BLaER1 (cell line): ENCODE data around the gene C1QTNF9B.
A peak's percentile ranks its signal among the peaks of the same experiment; 100 is the strongest.

Experiments used
- H3K27ac ChIP-seq: shearing (Covaris generic); formaldehyde crosslinking; 2 replicates; pipeline ENCODE4 v1.8.1; 2022
- H3K27me3 ChIP-seq: shearing (Covaris generic); formaldehyde crosslinking; 2 replicates; pipeline ENCODE4 v1.8.1; 2022
- H3K36me3 ChIP-seq: shearing (Covaris generic); formaldehyde crosslinking; 2 replicates; pipeline ENCODE4 v1.8.1; 2022
- H3K4me1 ChIP-seq: shearing (Covaris generic); formaldehyde crosslinking; 2 replicates; pipeline ENCODE4 v1.8.1; 2022
- H3K4me2 ChIP-seq: shearing (Covaris generic); formaldehyde crosslinking; 2 replicates; pipeline ENCODE4 v1.8.1; 2022
- H3K4me3 ChIP-seq: shearing (Covaris generic); formaldehyde crosslinking; 2 replicates; pipeline ENCODE4 v1.8.1; 2022
- H3K9ac ChIP-seq: shearing (Covaris generic); formaldehyde crosslinking; 2 replicates; pipeline ENCODE4 v1.8.1; 2022
- H3K9me3 ChIP-seq: shearing (Covaris generic); formaldehyde crosslinking; 2 replicates; pipeline ENCODE4 v1.8.1; 2022
- H4K20me1 ChIP-seq: shearing (Covaris generic); formaldehyde crosslinking; 2 replicates; pipeline ENCODE4 v1.8.1; 2022
- Cebpa-rat ChIP-seq: shearing (Covaris generic); IDR thresholded peaks from 2 replicates; pipeline ENCODE4 v1.8.1; 2022

The C1QTNF9B gene

GRCh38 chr13:23848019-23848418 lies 49.3 kb downstream of the C1QTNF9B start:
- no peak overlapping the region for H3K4me3 ChIP-seq
- H3K36me3 ChIP-seq = no peaks in the 10 kb centered on the region
- no peaks in the 10 kb centered on the region for H4K20me1 ChIP-seq
- TF ChIP-seq Cebpa-rat = no peak
- H3K9ac ChIP-seq = no peak overlapping the region
- no peaks in the 10 kb centered on the region for H3K9me3 ChIP-seq
- H3K27ac ChIP-seq = no peak overlapping the region
- H3K27me3 ChIP-seq = no peaks in the 10 kb centered on the region
- H3K4me2 ChIP-seq = peak overlapping the region; percentile 80
- H3K4me1 ChIP-seq = peaks cover 76% of the 10 kb centered on the region

GRCh38 chr13:23847497-23847896 lies 49.8 kb downstream of the C1QTNF9B start:
- Histone ChIP-seq H3K9ac (no peak overlapping the region), H3K4me3 (no peak overlapping the region), H3K4me2 (peak overlapping the region; percentile 80), H4K20me1 (no peaks in the 10 kb centered on the region), H3K27ac (no peak overlapping the region; the same call in 1 of the 2 replicates), H3K4me1 (peaks cover 81% of the 10 kb centered on the region), H3K36me3 (no peaks in the 10 kb centered on the region), H3K27me3 (no peaks in the 10 kb centered on the region), H3K9me3 (no peaks in the 10 kb centered on the region)
- no peak for TF ChIP-seq Cebpa-rat

DNA sequence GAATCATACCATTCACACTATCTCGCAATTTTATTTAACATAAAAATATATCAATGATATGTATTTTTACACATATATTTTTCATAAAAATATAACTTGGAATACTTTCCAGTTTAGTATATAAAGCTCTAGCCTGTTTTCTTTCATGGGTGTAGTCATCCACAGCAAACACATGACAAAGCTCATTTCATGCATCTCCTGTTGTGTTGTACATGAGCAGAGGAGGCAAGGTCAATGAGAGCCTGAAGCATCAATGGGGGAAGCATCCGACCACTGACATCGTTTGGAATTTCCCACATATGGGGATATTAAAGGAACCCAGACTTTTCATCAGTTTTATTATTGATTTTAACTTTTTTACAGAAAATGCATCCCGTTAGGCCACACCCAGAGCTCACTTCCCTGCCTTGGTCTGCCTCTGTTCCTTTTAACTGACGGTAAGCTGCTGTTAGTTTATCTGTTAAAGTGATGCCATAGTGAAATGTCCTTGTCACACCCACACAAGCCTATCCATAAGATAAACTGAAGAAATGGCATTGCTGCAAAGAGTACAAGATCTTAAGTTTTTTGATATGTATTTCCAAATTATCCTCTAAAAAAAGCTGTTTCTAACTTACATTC lies 52.1 kb downstream of the C1QTNF9B start:
- H3K9ac ChIP-seq = no peak overlapping the region
- no peaks in the 10 kb centered on the region for H3K9me3 ChIP-seq
- no peak overlapping the region for H3K27ac ChIP-seq
- no peak for TF ChIP-seq Cebpa-rat
- peaks cover 81% of the 10 kb centered on the region for H3K4me1 ChIP-seq
- H3K4me2 ChIP-seq = peak overlapping the region; percentile 80
- H3K36me3 ChIP-seq = no peaks in the 10 kb centered on the region
- no peaks in the 10 kb centered on the region for H4K20me1 ChIP-seq
- no peaks in the 10 kb centered on the region for H3K27me3 ChIP-seq
- H3K4me3 ChIP-seq = peak overlapping the region; percentile 31; the same call in 1 of the 2 replicates

GRCh38 chr13:23844132-23844531 lies 53.2 kb downstream of the C1QTNF9B start:
- no peak for TF ChIP-seq Cebpa-rat
- Histone ChIP-seq H4K20me1 (no peaks in the 10 kb centered on the region), H3K4me3 (no peak overlapping the region), H3K27ac (no peak overlapping the region), H3K4me2 (peak overlapping the region; percentile 61), H3K9me3 (no peaks in the 10 kb centered on the region), H3K4me1 (peaks cover 70% of the 10 kb centered on the region), H3K36me3 (no peaks in the 10 kb centered on the region), H3K9ac (no peak overlapping the region), H3K27me3 (no peaks in the 10 kb centered on the region)

- H3K4me3 ChIP-seq = no peak overlapping the region
- no peaks in the 10 kb centered on the region for H4K20me1 ChIP-seq
- no peak for TF ChIP-seq Cebpa-rat
- no peak overlapping the region for H3K27ac ChIP-seq
- no peaks in the 10 kb centered on the region for H3K36me3 ChIP-seq
- no peak overlapping the region for H3K9ac ChIP-seq
- H3K4me1 ChIP-seq = peaks cover 63% of the 10 kb centered on the region
- no peaks in the 10 kb centered on the region for H3K27me3 ChIP-seq
- no peaks in the 10 kb centered on the region for H3K9me3 ChIP-seq
- peak overlapping the region; percentile 61 for H3K4me2 ChIP-seq
Measured at GRCh38 chr13:23843436-23843835, 53.9 kb downstream of the C1QTNF9B start.

- H3K4me1 ChIP-seq = peaks cover 53% of the 10 kb centered on the region
- H3K36me3 ChIP-seq = no peaks in the 10 kb centered on the region
- no peaks in the 10 kb centered on the region for H3K27me3 ChIP-seq
- no peaks in the 10 kb centered on the region for H4K20me1 ChIP-seq
- H3K9me3 ChIP-seq = no peaks in the 10 kb centered on the region
- peak overlapping the region; percentile 30 for H3K4me2 ChIP-seq
- no peak overlapping the region for H3K9ac ChIP-seq
- TF ChIP-seq Cebpa-rat = no peak
- H3K4me3 ChIP-seq = no peak overlapping the region
- no peak overlapping the region for H3K27ac ChIP-seq
Measured at GRCh38 chr13:23842406-23842805, 54.9 kb downstream of the C1QTNF9B start.
